ENCODE results near the gene TSKU. TPM values are rescaled to one million over a fixed set of nuclear protein-coding genes. Genes with fewer than 3 reads are reported as not detected.
A peak's percentile ranks its signal among the peaks of the same experiment; 100 is the strongest.
"Not testable (repeated sequence)": the region's sequence is repeated elsewhere in the genome, so short reads cannot be mapped to it uniquely, and the experiment has no call there.

TSKU gene
- total RNA-seq, 2 experiments from 2014 or later: 2.5 TPM

DNA sequence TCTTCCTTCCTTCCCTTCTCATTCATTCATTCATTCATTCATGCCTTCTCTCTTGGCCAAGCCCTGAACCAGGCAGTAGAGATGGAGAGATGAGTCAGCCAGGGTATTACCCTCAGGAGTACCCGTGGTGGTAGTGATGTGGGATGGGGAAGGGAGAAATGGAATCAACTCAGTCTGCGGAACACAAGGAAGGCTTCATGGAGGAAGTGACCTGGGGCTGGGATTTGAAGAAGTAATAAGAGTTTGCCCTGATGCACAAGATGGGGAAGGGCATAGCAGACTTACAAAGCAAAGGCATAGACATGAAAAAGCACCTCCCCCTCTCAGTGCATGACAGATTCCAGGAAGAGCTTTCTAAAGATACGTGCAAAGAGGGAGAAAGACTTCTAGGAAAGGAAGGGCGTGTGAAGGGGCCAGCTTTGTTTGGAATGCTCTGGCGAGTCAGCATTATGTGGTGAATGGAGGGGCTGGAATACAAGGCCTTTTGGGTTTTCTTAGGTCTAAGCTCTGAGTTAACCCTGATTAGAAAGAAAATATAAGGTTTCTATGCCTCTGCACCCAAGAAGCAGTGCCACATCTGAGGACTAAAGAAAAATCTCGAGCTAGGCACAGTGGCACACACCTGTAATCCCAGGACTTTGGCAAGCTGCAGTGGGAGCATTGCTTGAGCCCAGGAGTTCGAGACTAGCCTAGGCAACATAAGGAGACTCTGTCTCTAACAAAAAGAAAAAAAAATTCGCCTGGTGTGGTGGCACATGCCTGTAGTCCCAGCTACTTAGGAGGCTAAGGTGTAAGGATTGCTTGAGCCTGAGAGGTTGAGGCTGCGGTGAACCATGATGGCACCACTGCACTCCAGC is 41.2 kb downstream of the TSKU start:
- CTCF ChIA-PET: interaction anchor here (0.7 to 1.4 kb wide), 4 partner anchors 12 to 103 kb away, joined by 3 read pairs; no protein-coding TSS in a partner anchor
- ATAC-seq: no peak
- Mint-ChIP-seq H3K9me3 (ENCODE audit: insufficient read depth) (no peaks in the 10 kb centered on the region), H3K36me3 (ENCODE audit: low read depth) (peaks cover 3% of the 10 kb centered on the region), H3K27ac (peak overlapping the region; percentile 28), H3K4me1 (ENCODE audit: low read depth) (peaks cover 28% of the 10 kb centered on the region), H3K27me3 (ENCODE audit: low read depth) (peaks cover 4% of the 10 kb centered on the region), H3K4me3 (no peak overlapping the region)
- POLR2A ChIA-PET: no interaction called here
- DNase-seq: no peak

DNA sequence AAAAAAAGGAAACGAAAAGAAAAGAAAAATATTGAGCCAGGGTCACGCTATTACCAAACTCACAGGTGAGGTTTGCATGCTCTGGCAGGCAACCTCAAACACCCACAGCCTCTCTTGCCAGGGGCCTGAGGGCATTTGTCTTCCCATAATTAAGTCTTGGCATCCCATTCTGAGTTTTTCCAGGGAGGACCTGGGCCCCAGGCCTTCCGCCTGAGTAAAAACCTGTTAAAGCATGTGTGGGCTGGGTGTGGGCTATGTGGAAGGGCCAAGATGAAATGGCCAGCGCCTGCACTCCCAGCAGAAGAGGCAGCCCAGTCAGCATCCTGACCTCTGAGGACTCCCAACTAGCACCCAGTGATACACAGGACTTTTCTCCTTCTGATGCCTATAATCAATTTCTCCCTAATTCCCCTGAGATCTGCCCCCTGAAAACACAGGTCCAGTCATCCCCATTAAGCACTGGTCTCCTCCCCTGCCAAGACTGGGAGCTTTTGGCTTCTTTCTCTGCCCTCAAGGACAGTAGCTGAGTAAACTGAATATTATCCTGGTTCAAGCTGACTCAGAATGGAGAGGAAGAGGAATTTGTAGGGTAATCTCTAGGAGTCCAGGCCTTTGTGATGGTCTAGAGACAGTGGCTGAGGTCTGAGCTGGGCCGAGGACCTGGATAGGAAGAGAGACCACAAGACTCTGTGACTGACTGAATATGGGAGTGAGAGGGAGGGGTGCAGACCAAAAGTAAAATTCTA is 42.0 kb downstream of the TSKU start:
- H3K4me3 Mint-ChIP-seq: no peak overlapping the region
- ATAC-seq (no peak), DNase-seq (no peak)
- H3K27me3 Mint-ChIP-seq (ENCODE audit: low read depth): peaks cover 4% of the 10 kb centered on the region
- peaks cover 28% of the 10 kb centered on the region for H3K4me1 Mint-ChIP-seq (ENCODE audit: low read depth)
- H3K27ac Mint-ChIP-seq: peak overlapping the region; percentile 65
- H3K36me3 Mint-ChIP-seq (ENCODE audit: low read depth): peaks cover 3% of the 10 kb centered on the region
- CTCF ChIA-PET: interaction anchor here (1.2 to 1.4 kb wide), 3 partner anchors 13 to 97 kb away, joined by 3 read pairs; no protein-coding TSS in a partner anchor
- no peaks in the 10 kb centered on the region for H3K9me3 Mint-ChIP-seq (ENCODE audit: insufficient read depth)
- POLR2A ChIA-PET: no interaction called here

GRCh38 chr11:76825726-76826396 is 42.7 kb downstream of the TSKU start:
- H3K4me3 Mint-ChIP-seq: no peak overlapping the region
- CTCF ChIA-PET: interaction anchor here (1.3 kb wide), 1 partner anchor 93 kb away, joined by 3 read pairs; no protein-coding TSS in a partner anchor
- ATAC-seq (no peak), DNase-seq (no peak)
- H3K27me3 Mint-ChIP-seq (ENCODE audit: low read depth): peaks cover 4% of the 10 kb centered on the region
- peaks cover 28% of the 10 kb centered on the region for H3K4me1 Mint-ChIP-seq (ENCODE audit: low read depth)
- H3K9me3 Mint-ChIP-seq (ENCODE audit: insufficient read depth): no peaks in the 10 kb centered on the region
- POLR2A ChIA-PET: no interaction called here
- H3K27ac Mint-ChIP-seq: peak overlapping the region; percentile 65
- H3K36me3 Mint-ChIP-seq (ENCODE audit: low read depth): peaks cover 3% of the 10 kb centered on the region

DNA sequence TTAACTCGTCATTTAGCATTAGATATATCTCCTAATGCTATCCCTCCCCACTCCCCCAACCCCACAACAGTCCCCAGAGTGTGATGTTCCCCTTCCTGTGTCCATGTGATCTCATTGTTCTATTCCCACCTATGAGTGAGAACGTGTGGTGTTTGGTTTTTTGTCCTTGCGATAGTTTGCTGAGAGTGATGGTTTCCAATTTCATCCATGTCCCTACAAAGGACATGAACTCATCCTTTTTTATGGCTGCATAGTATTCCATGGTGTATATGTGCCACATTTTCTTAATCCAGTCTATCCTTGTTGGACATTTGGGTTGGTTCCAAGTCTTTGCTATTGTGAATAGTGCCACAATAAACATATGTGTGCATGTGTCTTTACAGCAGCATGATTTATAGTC is 43.4 kb downstream of the TSKU start:
- peaks cover 28% of the 10 kb centered on the region for H3K4me1 Mint-ChIP-seq (ENCODE audit: low read depth)
- H3K27me3 Mint-ChIP-seq (ENCODE audit: low read depth); POLR2A ChIA-PET; CTCF ChIA-PET; H3K9me3 Mint-ChIP-seq (ENCODE audit: insufficient read depth); H3K27ac Mint-ChIP-seq; H3K4me3 Mint-ChIP-seq; DNase-seq; H3K36me3 Mint-ChIP-seq (ENCODE audit: low read depth); ATAC-seq: not testable (repeated sequence)

DNA sequence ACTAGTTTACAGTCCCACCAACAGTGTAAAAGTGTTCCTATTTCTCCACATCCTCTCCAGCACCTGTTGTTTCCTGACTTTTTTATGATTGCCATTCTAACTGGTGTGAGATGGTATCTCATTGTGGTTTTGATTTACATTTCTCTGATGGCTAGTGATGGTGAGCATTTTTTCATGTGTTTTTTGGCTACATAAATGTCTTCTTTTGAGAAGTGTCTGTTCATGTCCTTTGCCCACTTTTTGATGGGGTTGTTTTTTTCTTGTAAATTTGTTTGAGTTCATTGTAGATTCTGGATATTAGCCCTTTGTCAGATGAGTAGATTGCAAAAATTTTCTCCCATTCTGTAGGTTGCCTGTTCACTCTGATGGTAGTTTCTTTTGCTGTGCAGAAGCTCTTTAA is 43.8 kb downstream of the TSKU start:
- H3K27me3 Mint-ChIP-seq (ENCODE audit: low read depth); H3K4me3 Mint-ChIP-seq; H3K27ac Mint-ChIP-seq; POLR2A ChIA-PET; DNase-seq; H3K9me3 Mint-ChIP-seq (ENCODE audit: insufficient read depth); CTCF ChIA-PET; H3K36me3 Mint-ChIP-seq (ENCODE audit: low read depth); ATAC-seq: not testable (repeated sequence)
- H3K4me1 Mint-ChIP-seq (ENCODE audit: low read depth): peaks cover 28% of the 10 kb centered on the region

DNA sequence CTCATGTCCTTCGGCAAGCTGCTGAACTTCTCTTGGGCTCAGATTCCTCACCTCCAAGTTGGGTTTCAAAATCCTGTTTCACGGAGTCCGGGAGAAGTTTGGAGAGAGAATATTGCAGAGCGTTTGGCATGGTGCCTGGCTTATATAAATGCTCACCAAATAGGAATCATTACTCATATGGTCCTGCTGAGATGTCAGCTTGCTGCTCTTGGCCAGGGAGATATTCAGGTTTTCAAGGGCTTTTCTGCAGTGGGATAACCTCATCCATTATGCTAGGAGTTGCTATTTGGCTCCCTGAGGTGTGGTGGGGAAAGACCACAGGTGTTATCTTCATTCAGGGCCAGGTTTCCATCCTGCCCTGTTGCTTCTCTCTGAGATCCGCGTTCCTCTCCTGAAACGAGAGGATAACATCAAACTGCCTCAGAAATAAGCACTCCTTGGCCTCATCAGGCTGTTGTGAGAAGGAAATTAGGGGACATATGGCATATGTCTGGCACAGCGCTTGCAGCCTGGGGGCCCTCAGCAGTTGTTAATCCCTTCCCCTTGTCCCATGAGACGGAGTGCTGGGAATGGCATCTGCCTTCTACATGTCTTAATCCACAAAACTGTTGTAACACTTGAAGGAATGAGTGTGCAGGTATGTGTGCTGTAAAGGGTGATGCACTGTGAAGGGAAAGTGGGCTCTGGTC is 47.6 kb downstream of the TSKU start:
- Mint-ChIP-seq H3K4me1 (ENCODE audit: low read depth) (peaks cover 6% of the 10 kb centered on the region), H3K4me3 (no peak overlapping the region), H3K36me3 (ENCODE audit: low read depth) (peaks cover 3% of the 10 kb centered on the region), H3K27me3 (ENCODE audit: low read depth) (peaks cover 4% of the 10 kb centered on the region), H3K27ac (no peak overlapping the region), H3K9me3 (ENCODE audit: insufficient read depth) (no peaks in the 10 kb centered on the region)
- DNase-seq (no peak), ATAC-seq (no peak)
- POLR2A ChIA-PET: no interaction called here
- CTCF ChIA-PET: interaction anchor here (1.9 kb wide), 1 partner anchor 89 kb away, joined by 5 read pairs; no protein-coding TSS in a partner anchor

DNA sequence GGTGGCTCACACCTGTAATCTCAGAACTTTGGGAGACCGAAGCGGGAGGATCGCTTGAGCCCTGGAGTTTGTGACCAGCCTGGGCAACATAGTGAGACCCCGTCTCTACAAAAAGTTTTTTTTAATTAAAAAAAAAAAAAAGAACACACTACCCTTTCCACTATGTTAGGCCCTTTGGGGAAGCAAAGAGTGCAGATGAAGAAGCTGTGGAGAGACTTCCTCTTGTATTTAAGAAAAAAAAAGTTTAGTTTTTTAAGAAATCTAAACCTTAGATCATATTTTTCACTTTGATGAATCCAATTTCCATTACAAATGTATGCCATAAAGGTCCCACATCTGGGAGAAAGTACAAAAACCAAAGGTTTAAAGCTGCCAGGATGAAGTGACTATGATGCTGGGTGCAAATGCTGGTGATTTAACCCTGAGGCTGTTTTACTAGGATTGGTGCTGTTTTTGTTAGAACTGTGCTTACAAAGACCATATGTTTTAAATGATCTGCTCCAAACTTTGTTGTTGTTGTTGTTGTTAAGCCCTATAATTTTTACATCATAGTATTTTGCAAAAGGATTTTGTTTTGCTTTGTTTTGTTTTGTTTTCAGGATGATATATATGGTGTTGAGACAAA is 48.6 kb downstream of the TSKU start:
- no peak for ATAC-seq
- Mint-ChIP-seq H3K4me1 (ENCODE audit: low read depth) (no peaks in the 10 kb centered on the region), H3K4me3 (no peak overlapping the region), H3K9me3 (ENCODE audit: insufficient read depth) (no peaks in the 10 kb centered on the region), H3K36me3 (ENCODE audit: low read depth) (no peaks in the 10 kb centered on the region), H3K27me3 (ENCODE audit: low read depth) (peaks cover 4% of the 10 kb centered on the region), H3K27ac (no peak overlapping the region)
- DNase-seq: no peak
- CTCF ChIA-PET: no interaction called here
- POLR2A ChIA-PET: no interaction called here

DNA sequence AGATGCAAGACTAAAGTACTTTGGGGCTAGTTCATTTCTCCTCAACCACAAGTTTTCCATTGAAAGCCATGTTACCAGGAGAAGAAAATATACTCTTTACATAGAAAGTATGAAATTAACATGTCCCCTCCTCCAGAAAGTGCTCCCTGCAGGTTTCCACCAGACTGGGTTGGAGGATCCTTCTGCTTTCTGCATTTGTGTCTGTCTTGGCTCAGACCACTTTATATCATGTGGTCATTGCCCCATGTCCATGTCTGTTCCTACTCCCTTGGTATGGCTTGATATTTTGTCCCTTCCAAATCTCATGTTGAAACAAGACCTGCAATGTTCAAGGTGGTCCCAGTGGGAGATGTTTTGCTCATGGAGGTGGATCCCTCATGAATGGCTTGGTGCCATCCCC is 49.2 kb downstream of the TSKU start:
- no peaks in the 10 kb centered on the region for H3K4me1 Mint-ChIP-seq (ENCODE audit: low read depth)
- no peak overlapping the region for H3K4me3 Mint-ChIP-seq
- DNase-seq (no peak), ATAC-seq (no peak)
- no peaks in the 10 kb centered on the region for H3K9me3 Mint-ChIP-seq (ENCODE audit: insufficient read depth)
- H3K36me3 Mint-ChIP-seq (ENCODE audit: low read depth): no peaks in the 10 kb centered on the region
- peaks cover 4% of the 10 kb centered on the region for H3K27me3 Mint-ChIP-seq (ENCODE audit: low read depth)
- no peak overlapping the region for H3K27ac Mint-ChIP-seq
- POLR2A ChIA-PET: no interaction called here
- CTCF ChIA-PET: no interaction called here

GRCh38 chr11:76834151-76834550 is 51.0 kb downstream of the TSKU start:
- CTCF ChIA-PET: interaction anchor here (0.9 kb wide), 1 partner anchor 68 kb away, joined by 3 read pairs; no protein-coding TSS in a partner anchor
- peaks cover 8% of the 10 kb centered on the region for H3K27me3 Mint-ChIP-seq (ENCODE audit: low read depth)
- H3K27ac Mint-ChIP-seq: no peak overlapping the region
- H3K9me3 Mint-ChIP-seq (ENCODE audit: insufficient read depth): no peaks in the 10 kb centered on the region
- POLR2A ChIA-PET: no interaction called here
- no peaks in the 10 kb centered on the region for H3K4me1 Mint-ChIP-seq (ENCODE audit: low read depth)
- DNase-seq: no peak
- no peak for ATAC-seq
- H3K36me3 Mint-ChIP-seq (ENCODE audit: low read depth): no peaks in the 10 kb centered on the region
- no peak overlapping the region for H3K4me3 Mint-ChIP-seq

DNA sequence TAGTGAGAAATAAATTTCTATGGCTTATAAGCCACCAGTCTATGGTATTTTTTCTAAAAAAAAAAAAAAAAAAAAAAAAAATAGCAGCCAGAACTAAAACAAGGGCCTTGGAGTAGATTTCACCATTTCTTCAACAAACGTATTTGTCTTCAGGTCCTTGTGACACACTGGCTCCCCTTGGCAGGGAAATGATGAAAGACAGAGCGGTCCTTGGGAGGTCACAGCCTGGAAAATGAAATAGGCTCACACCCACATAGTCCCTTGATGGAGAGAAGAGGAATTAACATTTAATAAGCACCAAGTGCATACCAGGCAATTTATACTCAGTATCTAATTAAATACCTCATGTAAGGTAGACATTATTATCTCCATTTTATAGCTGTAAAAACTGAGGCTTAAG is 51.9 kb downstream of the TSKU start:
- Mint-ChIP-seq H3K27ac (no peak overlapping the region), H3K9me3 (ENCODE audit: insufficient read depth) (no peaks in the 10 kb centered on the region), H3K27me3 (ENCODE audit: low read depth) (peaks cover 14% of the 10 kb centered on the region), H3K4me3 (no peak overlapping the region), H3K4me1 (ENCODE audit: low read depth) (no peaks in the 10 kb centered on the region), H3K36me3 (ENCODE audit: low read depth) (no peaks in the 10 kb centered on the region)
- DNase-seq: no peak
- CTCF ChIA-PET: no interaction called here
- POLR2A ChIA-PET: no interaction called here
- ATAC-seq: no peak

GRCh38 chr11:76835928-76836612 is 52.9 kb downstream of the TSKU start:
- CTCF ChIA-PET: interaction anchor here (1.3 kb wide), 1 partner anchor 27 kb away, joined by 4 read pairs; no protein-coding TSS in a partner anchor
- ATAC-seq: no peak

More at GRCh38 chr11:76835928-76836612, 52.9 kb downstream of the TSKU start:
- Mint-ChIP-seq H3K9me3 (ENCODE audit: insufficient read depth) (no peaks in the 10 kb centered on the region), H3K4me1 (ENCODE audit: low read depth) (no peaks in the 10 kb centered on the region), H3K27ac (no peak overlapping the region), H3K36me3 (ENCODE audit: low read depth) (no peaks in the 10 kb centered on the region), H3K27me3 (ENCODE audit: low read depth) (peaks cover 17% of the 10 kb centered on the region), H3K4me3 (no peak overlapping the region)
- POLR2A ChIA-PET: no interaction called here
- DNase-seq: no peak

Measured in activated CD8-positive, alpha-beta T cell treated with anti-CD3 and anti-CD28 coated beads, Interleukin-2, amount 10 ng/mL, durations not matched to agents 7 days and 5 days (primary cell).